GM12874 (cell line): ENCODE results near the gene METTL25.

Experiments
- TF ChIP-seq, protein P1 (sequence below): IDR thresholded peaks from 2 replicates; pipeline ENCODE4 v1.5.1; 2011; ENCODE audit warnings: low read depth, mild to moderate bottlenecking, control low read depth, low read length, moderate library complexity; ENCODE audit not compliant: insufficient read depth

METTL25 gene, protein sequence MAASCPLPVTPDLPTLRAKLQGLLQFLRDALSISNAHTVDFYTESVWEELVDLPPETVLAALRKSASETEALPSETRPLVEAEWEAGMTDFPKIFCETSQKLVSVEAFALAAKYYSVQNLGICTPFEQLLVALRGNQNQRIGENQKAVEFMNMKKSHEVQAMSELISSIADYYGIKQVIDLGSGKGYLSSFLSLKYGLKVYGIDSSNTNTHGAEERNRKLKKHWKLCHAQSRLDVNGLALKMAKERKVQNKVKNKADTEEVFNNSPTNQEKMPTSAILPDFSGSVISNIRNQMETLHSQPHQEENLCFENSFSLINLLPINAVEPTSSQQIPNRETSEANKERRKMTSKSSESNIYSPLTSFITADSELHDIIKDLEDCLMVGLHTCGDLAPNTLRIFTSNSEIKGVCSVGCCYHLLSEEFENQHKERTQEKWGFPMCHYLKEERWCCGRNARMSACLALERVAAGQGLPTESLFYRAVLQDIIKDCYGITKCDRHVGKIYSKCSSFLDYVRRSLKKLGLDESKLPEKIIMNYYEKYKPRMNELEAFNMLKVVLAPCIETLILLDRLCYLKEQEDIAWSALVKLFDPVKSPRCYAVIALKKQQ

DNA sequence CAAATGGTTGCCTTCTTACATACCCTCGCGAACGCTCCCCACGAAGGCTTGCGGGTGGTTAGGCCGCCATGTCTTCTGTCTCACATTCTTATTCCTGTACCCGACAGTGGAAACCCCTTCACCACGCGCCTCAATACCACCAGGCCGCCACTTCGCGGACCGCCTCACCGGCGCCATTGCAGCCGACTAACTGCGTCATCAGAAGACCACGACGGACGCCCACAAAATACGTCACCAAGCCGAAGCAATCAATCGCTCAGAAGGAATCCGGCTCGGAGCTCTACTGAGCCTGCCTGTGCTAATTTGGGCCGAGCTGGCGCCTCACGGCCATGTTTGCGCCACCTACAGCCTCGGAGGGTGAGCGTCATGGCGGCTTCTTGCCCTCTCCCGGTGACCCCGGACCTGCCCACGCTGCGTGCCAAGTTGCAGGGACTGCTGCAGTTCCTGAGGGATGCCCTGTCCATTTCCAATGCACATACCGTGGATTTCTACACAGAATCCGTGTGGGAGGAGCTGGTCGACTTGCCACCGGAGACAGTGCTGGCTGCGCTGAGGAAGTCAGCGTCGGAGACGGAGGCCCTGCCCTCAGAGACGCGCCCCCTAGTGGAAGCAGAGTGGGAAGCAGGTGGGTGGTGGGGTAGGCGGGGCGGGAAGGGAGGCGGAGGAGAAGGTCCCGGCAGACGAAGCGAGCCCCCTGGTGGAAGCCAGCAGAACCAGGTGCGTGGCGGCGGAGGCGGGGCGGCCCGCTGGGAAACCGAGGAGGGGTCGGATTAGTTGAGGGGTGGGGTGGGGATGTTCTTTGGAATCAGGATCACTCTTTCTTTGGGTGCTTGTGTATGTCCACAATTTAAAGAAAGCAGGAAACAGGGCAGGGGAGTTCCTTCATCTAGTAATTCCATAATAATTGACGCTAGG is at the start of gene METTL25, which contains the start of gene CCDC59:
TSS of gene METTL25 (plus strand) at position 330 of the 915 bp plus-strand sequence. CDS start at position 367, 37 bp downstream.
TSS of gene CCDC59 (minus strand) at position 188 of the 915 bp plus-strand sequence. CDS start at position 177, 11 bp downstream.
- TF ChIP-seq, protein P1, sequence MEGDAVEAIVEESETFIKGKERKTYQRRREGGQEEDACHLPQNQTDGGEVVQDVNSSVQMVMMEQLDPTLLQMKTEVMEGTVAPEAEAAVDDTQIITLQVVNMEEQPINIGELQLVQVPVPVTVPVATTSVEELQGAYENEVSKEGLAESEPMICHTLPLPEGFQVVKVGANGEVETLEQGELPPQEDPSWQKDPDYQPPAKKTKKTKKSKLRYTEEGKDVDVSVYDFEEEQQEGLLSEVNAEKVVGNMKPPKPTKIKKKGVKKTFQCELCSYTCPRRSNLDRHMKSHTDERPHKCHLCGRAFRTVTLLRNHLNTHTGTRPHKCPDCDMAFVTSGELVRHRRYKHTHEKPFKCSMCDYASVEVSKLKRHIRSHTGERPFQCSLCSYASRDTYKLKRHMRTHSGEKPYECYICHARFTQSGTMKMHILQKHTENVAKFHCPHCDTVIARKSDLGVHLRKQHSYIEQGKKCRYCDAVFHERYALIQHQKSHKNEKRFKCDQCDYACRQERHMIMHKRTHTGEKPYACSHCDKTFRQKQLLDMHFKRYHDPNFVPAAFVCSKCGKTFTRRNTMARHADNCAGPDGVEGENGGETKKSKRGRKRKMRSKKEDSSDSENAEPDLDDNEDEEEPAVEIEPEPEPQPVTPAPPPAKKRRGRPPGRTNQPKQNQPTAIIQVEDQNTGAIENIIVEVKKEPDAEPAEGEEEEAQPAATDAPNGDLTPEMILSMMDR = peak; percentile 91

DNA sequence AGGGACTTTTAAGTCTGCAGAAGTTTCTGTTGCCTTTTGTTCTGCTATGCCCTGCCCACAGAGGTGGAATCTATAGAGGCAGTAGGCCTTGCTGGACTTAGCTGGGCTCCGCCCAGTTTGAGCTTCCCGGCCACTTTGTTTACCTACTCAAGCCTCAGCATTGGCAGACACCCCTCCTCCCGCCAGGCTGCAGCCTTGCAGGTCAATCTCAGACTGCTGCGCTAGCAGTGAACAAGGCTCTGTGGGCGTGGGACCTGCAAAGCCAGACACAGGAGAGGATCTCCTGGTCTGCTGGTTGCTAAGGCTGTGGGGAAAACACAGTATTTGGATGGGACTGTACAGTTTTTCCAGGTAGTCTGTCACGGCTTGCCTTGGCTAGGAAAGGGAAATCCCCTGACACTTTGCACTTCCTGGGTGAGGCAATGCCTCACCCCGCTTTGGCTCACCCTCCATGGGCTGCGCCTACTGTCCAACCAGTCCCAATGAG is 43.9 kb upstream of the METTL25 start:
- TF ChIP-seq, protein P1 = no peak

DNA sequence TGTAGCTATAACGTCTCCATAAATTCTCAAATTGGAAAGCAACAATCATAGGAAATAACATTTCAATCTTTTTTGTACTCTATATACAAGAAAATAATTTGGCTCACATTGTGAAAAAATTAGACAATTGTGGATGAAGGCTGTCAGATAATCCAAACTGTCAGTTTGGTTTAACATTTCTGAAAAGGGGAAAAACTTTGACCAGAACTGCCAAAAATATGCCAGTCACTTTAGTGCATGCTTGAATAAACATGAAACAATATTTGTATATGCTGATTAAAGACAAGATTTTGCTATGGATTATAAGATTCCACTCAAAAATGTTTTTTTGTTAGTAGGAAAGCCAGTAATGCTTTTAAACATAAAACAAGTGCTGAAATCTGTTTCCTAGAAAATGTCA is 39.1 kb upstream of the METTL25 start:
- TF ChIP-seq, protein P1 = no peak

DNA sequence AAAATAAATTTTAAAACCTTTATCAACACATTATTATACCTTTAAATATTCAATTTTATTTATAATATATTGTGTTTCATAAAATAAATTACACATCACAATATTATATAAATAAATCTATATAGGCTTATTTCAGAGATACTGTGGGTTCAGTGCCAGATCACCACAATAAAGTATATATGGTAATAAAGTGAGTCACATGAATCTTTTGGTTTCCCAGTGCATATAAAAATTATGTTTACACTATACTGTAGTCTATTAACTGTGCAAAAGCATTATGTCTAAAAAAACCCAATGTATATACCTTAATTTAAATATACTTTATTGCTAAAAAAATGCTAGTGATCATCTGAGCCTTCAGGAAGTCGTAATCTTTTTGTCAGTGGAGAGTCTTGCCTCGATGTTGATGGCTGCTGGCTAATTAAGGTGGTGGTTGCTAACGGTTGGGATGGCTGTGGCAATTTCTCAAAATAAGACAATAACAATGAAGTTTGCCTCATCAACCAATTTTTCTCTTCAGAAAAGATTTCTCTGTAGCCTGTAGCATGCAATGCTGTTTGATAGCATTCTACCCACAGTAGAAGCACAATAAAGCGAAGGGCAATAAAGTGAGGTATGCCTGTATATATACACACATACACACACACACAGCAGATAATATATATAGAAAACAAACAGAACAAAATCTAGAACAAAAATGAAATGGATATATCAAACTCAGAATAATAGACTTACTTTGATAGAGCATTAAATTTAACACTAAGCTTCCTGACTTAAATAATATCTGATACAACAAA is 32.6 kb upstream of the METTL25 start:
- TF ChIP-seq, protein P1 = no peak

DNA sequence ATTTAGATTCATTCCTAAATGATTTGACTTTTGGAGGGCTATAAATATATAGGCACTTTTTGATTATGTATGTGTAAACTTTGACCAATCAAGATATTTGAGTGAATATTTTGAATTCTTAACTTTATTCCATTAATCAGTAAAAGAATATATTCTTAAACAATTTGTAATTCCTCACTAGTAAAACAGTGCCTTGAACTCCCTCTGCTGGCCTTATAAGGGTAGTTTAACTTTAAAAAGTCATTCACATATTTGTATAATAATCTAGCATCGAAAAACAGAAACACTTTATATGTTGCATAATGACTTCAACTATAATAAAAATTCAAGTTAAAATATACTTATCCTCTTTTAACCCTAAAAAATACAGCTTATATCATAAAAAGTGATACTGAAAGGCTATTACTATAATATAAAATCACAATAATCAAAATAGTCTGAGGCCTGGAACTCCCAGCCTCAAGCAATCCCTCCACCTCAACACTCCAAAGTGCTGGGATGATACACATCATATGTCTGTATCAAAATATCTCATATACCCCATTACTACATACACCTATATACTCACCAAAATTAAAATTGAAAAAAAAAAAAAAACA is 31.3 kb upstream of the METTL25 start:
- TF ChIP-seq, protein P1 = no peak

DNA sequence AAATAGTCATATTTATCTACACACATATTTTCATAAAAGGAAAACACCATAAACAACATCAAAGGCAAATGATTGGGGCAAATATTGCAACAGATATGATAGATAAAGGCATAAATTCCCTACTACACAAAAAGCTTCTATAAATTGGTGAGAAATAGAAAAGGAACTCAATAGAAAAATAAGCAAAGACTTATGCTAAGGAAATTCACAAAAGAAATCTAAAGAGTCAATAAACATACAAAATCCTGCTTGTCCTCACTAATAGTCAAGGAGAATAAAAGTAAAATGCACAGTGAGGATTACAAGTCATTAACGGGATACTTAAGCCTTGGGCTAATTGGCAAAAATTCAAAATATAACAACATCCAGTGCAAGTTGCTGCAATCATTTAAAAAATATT is 30.5 kb upstream of the METTL25 start:
- TF ChIP-seq, protein P1 = no peak
